HEK293 (cell line): Measurements from ENCODE around the gene ANKRD6.
A peak's percentile ranks its signal among the peaks of the same experiment; 100 is the strongest.

ENCODE experiments used
- CTCF ChIA-PET: fragments of 350-600 bp; formaldehyde crosslinking; extraction: SDS; loops from one replicate; lab custom pipeline; 2021; ENCODE audit warnings: antibody characterized with exemption; lab: Yijun Ruan, JAX
- POLR2A ChIA-PET: fragments of 300-600 bp; formaldehyde crosslinking; extraction: SDS; loops from one replicate; lab custom pipeline; 2020; ENCODE audit warnings: antibody characterized with exemption, inconsistent platforms; lab: Yijun Ruan, JAX
- H3K27ac ChIP-seq: fragments of 200-500 bp; sonication (Bioruptor generic); 2 replicates; pipeline ENCODE4 v1.5.1; 2014; ENCODE audit warnings: low read depth, low read length, control low read depth, inconsistent platforms; ENCODE audit errors: extremely low read depth
- H3K36me3 ChIP-seq, 2 experiments: fragments of 200-500 bp in 1 of 2; sonication (Bioruptor generic) in 1 of 2; 1 replicate in 1 of 2; 2 replicates in 1 of 2; pipeline ENCODE4 v1.5.1; 2014 to 2017; ENCODE audit warnings: inconsistent platforms in 2 of 2, low read length in 2 of 2; ENCODE audit not compliant: control insufficient read depth in 2 of 2, insufficient read depth in 1 of 2
- H3K4me1 ChIP-seq: fragments of 200-500 bp; sonication (Bioruptor generic); 2 replicates; pipeline ENCODE4 v1.5.1; 2014; ENCODE audit warnings: mild to moderate bottlenecking, low read length, inconsistent platforms; ENCODE audit not compliant: control insufficient read depth, insufficient read depth
- H3K4me3 ChIP-seq: 2 replicates; pipeline ENCODE4 v1.5.1; 2011; ENCODE audit warnings: low read depth, mild to moderate bottlenecking, control low read depth, low read length, moderate library complexity
- H3K9me3 ChIP-seq: fragments of 200-500 bp; sonication (Bioruptor generic); 2 replicates; pipeline ENCODE4 v1.5.1; 2014; ENCODE audit warnings: low read depth, low read length, inconsistent platforms; ENCODE audit not compliant: control insufficient read depth, insufficient read depth
- BCL11B ChIP-seq: fragments of 450-650 bp; formaldehyde crosslinking; IDR thresholded peaks from 2 replicates; pipeline ENCODE4 v1.5.1; 2016; ENCODE audit warnings: low read depth, missing biosample characterization, missing genetic modification characterization
- GFI1B ChIP-seq: fragments of 450-650 bp; formaldehyde crosslinking; IDR thresholded peaks from 2 replicates; pipeline ENCODE4 v1.5.1; 2016; ENCODE audit warnings: missing biosample characterization, missing genetic modification characterization
- HOXA7 ChIP-seq: sonication (generic); formaldehyde crosslinking; IDR thresholded peaks from 2 replicates; pipeline ENCODE4 v1.8.1; 2022; ENCODE audit warnings: missing genetic modification reagents, borderline replicate concordance
- SCRT1 ChIP-seq: fragments of 450-650 bp; formaldehyde crosslinking; IDR thresholded peaks from 2 replicates; pipeline ENCODE4 v1.5.1; 2016; ENCODE audit warnings: missing biosample characterization, missing genetic modification characterization, borderline replicate concordance
- SCRT2 ChIP-seq: fragments of 450-650 bp; formaldehyde crosslinking; IDR thresholded peaks from 2 replicates; pipeline ENCODE4 v1.5.1; 2016; ENCODE audit warnings: missing biosample characterization, missing genetic modification characterization
- TCF7L2 ChIP-seq: IDR thresholded peaks from 2 replicates; pipeline ENCODE4 v1.6.1; 2011; ENCODE audit warnings: low read depth, mild to moderate bottlenecking, inconsistent platforms, low read length, moderate library complexity, borderline replicate concordance
- ZFP37 ChIP-seq: fragments of 450-650 bp; formaldehyde crosslinking; IDR thresholded peaks from 2 replicates; pipeline ENCODE4 v1.5.1; 2016; ENCODE audit warnings: missing biosample characterization, missing genetic modification characterization
- ZNF19 ChIP-seq: fragments of 450-650 bp; formaldehyde crosslinking; IDR thresholded peaks from 2 replicates; pipeline ENCODE4; 2016; ENCODE audit warnings: missing biosample characterization, missing genetic modification characterization, low read depth
- ZNF202 ChIP-seq: fragments of 450-650 bp; formaldehyde crosslinking; IDR thresholded peaks from 2 replicates; pipeline ENCODE4 v1.5.1; 2016; ENCODE audit warnings: missing biosample characterization, missing genetic modification characterization, borderline replicate concordance
- ZNF274 ChIP-seq, 2 experiments: fragments of 200-500 bp in 1 of 2; fragments of 450-650 bp in 1 of 2; sonication (Bioruptor generic) in 1 of 2; formaldehyde crosslinking in 1 of 2; IDR thresholded peaks; 2 replicates each; pipeline versions ENCODE4 v1.5.1 to v1.6.1; 2014 to 2016; ENCODE audit warnings: borderline replicate concordance in 1 of 2, inconsistent platforms in 1 of 2, low read length in 1 of 2, missing biosample characterization in 1 of 2, missing genetic modification characterization in 1 of 2
- ZNF37A ChIP-seq: fragments of 450-650 bp; IDR thresholded peaks from 2 replicates; pipeline ENCODE4 v1.5.1; 2018; ENCODE audit warnings: missing biosample characterization, missing genetic modification characterization
- ZNF473 ChIP-seq: fragments of 450-650 bp; formaldehyde crosslinking; IDR thresholded peaks from 2 replicates; pipeline ENCODE4 v1.5.1; 2017; ENCODE audit warnings: missing biosample characterization, missing genetic modification characterization
- ZNF48 ChIP-seq: fragments of 450-650 bp; formaldehyde crosslinking; IDR thresholded peaks from 2 replicates; pipeline ENCODE4 v1.5.1; 2016; ENCODE audit warnings: missing biosample characterization, missing genetic modification characterization
- ZNF560 ChIP-seq: fragments of 450-650 bp; formaldehyde crosslinking; IDR thresholded peaks from 2 replicates; pipeline ENCODE4 v1.5.1; 2017; ENCODE audit warnings: missing biosample characterization, missing genetic modification characterization, borderline replicate concordance
- ZNF621 ChIP-seq: fragments of 450-650 bp; formaldehyde crosslinking; IDR thresholded peaks from 2 replicates; pipeline ENCODE4 v1.5.1; 2017; ENCODE audit warnings: missing biosample characterization, missing genetic modification characterization
- ZNF623 ChIP-seq: fragments of 450-650 bp; formaldehyde crosslinking; IDR thresholded peaks from 2 replicates; pipeline ENCODE4 v1.5.1; 2016; ENCODE audit warnings: missing biosample characterization, missing genetic modification characterization
- ZNF654 ChIP-seq: fragments of 450-650 bp; formaldehyde crosslinking; IDR thresholded peaks from 2 replicates; pipeline ENCODE4 v1.5.1; 2016; ENCODE audit warnings: low read depth, missing biosample characterization, missing genetic modification characterization
- ZNF701 ChIP-seq: fragments of 450-650 bp; formaldehyde crosslinking; IDR thresholded peaks from 2 replicates; pipeline ENCODE4 v1.5.1; 2016; ENCODE audit warnings: missing biosample characterization, missing genetic modification characterization
- TF ChIP-seq, protein P1 (sequence below): fragments of 450-650 bp; formaldehyde crosslinking; IDR thresholded peaks from 2 replicates; pipeline ENCODE4 v1.5.1; 2016; ENCODE audit warnings: missing biosample characterization, missing genetic modification characterization
- TF ChIP-seq, protein P2 (sequence below): fragments of 450-650 bp; formaldehyde crosslinking; IDR thresholded peaks from 2 replicates; pipeline ENCODE4 v1.5.1; 2016; ENCODE audit warnings: missing biosample characterization, missing genetic modification characterization
- TF ChIP-seq, protein P3 (sequence below): fragments of 450-650 bp; formaldehyde crosslinking; conservative IDR thresholded peaks from 2 replicates; pipeline ENCODE4 v1.5.1; 2016; ENCODE audit warnings: low read depth, missing biosample characterization, missing genetic modification characterization

ANKRD6 gene

DNA sequence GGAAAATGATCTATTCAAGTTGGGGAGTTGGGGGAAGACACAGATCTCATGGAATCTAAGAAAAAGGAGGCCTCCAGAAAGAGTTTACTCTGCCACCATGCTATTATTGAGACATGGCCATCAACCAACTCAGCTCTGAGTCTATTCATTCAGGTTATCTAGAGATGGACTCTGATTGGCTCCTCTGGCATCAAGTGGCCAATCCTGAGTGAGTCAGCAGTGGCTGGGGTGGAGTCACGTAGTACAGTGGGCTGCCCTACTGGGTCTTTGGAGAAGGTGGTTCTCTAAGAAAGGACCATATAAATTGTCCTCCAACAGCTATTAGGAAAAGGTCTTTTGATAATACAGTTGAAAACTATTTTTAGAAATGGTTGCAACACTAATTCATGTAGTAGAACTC lies 163.5 kb downstream of the ANKRD6 start (continued):
- TF ChIP-seq ZNF274 (IDR thresholded peaks at IDR 0.05; ENCODE audit: low read length), result no peak
- no peak for TF ChIP-seq ZNF274 (tag by site-specific recombination; IDR thresholded peaks at IDR 0.05; ENCODE audit: borderline replicate concordance)
- no peak for TF ChIP-seq BCL11B (tag by site-specific recombination)
- no peak for TF ChIP-seq ZNF560
- TF ChIP-seq GFI1B (tag by site-specific recombination), result no peak
- TF ChIP-seq, all 188 proteins: peak for 0

DNA sequence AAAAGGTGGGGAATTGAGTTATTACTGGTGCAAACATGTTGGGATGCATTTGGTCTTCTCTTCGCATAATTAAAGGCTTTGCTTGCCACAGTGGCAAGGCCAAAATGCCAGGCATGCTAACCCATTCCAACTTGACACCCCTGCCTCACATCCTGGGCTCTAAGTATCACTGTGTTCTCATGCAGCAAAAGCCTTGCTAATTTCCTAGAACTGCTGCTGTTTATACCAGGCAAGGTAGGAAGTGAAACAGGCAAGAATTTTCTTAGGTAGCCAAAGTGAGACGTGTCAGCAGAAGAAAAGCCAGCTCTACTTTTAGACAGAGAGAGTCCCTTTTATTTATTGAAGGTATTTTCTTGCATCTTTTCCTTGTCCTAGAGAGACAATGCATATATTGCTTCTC lies 164.4 kb downstream of the ANKRD6 start:
- Histone ChIP-seq H3K4me1 (no peaks in the 10 kb centered on the region), H3K36me3 (no peaks in the 10 kb centered on the region), H3K9me3 (no peaks in the 10 kb centered on the region), H3K4me3 (no peak overlapping the region), H3K27ac (no peak overlapping the region)
- ChIA-PET CTCF (interaction anchor here (0.6 to 6.9 kb wide), 5 partner anchors 9 to 599 kb away, joined by 3 to 45 read pairs (median 10); partner anchors contain the start of gene ANKRD6), POLR2A (no interaction called here)
- TF ChIP-seq, protein P1, sequence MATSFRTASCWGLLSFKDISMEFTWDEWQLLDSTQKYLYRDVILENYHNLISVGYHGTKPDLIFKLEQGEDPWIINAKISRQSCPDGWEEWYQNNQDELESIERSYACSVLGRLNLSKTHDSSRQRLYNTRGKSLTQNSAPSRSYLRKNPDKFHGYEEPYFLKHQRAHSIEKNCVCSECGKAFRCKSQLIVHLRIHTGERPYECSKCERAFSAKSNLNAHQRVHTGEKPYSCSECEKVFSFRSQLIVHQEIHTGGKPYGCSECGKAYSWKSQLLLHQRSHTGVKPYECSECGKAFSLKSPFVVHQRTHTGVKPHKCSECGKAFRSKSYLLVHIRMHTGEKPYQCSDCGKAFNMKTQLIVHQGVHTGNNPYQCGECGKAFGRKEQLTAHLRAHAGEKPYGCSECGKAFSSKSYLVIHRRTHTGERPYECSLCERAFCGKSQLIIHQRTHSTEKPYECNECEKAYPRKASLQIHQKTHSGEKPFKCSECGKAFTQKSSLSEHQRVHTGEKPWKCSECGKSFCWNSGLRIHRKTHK (tag by site-specific recombination), result no peak
- TF ChIP-seq ZNF701 (no peak), SCRT1 (tag by site-specific recombination) (no peak), ZNF473 (no peak), GFI1B (tag by site-specific recombination) (no peak)
- TF ChIP-seq, protein P2, sequence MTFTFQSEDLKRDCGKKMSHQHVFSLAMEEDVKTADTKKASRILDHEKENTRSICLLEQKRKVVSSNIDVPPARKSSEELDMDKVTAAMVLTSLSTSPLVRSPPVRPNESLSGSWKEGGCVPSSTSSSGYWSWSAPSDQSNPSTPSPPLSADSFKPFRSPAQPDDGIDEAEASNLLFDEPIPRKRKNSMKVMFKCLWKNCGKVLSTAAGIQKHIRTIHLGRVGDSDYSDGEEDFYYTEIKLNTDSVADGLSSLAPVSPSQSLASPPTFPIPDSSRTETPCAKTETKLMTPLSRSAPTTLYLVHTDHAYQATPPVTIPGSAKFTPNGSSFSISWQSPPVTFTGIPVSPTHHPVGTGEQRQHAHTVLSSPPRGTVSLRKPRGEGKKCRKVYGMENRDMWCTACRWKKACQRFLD (tag by site-specific recombination), result no peak

DNA sequence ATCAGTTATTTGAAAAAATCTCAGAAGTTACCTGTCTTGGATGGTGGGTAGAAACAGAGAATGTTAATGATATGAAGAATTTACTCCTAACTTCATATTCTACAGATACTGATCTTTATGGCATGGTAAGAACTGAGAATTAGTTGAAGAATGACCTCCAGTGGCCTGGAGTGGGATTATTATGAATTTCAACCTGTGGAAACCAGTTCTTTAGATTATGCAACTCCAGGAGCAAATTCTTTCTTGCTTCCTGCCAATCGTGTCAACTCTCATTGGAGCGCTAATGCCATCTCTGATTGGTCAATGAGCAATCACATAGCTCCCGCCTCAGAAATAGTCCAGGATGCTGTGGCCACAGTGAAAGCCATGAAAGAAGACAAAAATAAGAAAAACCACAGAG lies 165.0 kb downstream of the ANKRD6 start:
- Histone ChIP-seq H3K36me3 (no peaks in the 10 kb centered on the region), H3K4me1 (no peaks in the 10 kb centered on the region), H3K9me3 (no peaks in the 10 kb centered on the region), H3K27ac (no peak overlapping the region), H3K4me3 (no peak overlapping the region)
- TF ChIP-seq ZNF48 (tag by site-specific recombination) (no peak), SCRT2 (peak; percentile 76), ZNF202 (tag by site-specific recombination) (no peak), ZNF654 (tag by site-specific recombination) (peak; percentile 60)
- POLR2A ChIA-PET, result interaction anchor here (0.5 kb wide), 1 partner anchor 408 kb away, joined by 3 read pairs; no protein-coding TSS in a partner anchor
- CTCF ChIA-PET, result interaction anchor here (0.7 to 6.9 kb wide), 9 partner anchors 10 to 226 kb away, joined by 3 to 45 read pairs (median 4); partner anchors contain the start of gene ANKRD6

DNA sequence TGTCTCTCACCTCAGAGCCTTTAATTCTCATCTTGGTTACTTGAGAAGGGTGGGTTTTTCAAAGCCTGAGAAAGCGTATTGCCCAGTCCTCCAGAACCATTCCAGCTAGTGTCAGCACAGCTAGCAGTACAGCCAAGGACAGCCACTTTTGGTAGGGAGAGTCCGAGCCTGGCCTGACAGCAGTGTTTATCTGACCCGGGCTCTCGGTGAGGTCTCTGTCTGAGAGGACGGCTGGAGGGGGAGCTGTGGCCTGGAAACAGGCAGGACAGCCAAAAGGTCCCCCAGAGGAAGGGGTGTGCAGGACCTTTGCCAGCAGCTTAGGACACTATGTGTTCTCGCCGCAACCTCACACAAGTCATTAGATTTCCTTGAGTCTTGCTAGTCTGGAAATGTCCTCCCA lies 166.8 kb downstream of the ANKRD6 start:
- no peak overlapping the region for H3K27ac ChIP-seq
- ChIA-PET CTCF (interaction anchor here (0.7 to 6.9 kb wide), 7 partner anchors 10 to 228 kb away, joined by 3 to 45 read pairs (median 4); partner anchors contain the start of gene ANKRD6), POLR2A (no interaction called here)
- no peak overlapping the region for H3K4me3 ChIP-seq
- H3K9me3 ChIP-seq, result no peaks in the 10 kb centered on the region
- no peaks in the 10 kb centered on the region for H3K36me3 ChIP-seq
- no peaks in the 10 kb centered on the region for H3K4me1 ChIP-seq
- no peak for TF ChIP-seq TCF7L2
- no peak for TF ChIP-seq ZFP37
- TF ChIP-seq ZNF202 (tag by site-specific recombination), result no peak
- no peak for TF ChIP-seq HOXA7 (CRISPR knock-in tag)
- no peak for TF ChIP-seq ZNF623 (tag by site-specific recombination)
- TF ChIP-seq ZNF37A (tag by site-specific recombination), result no peak
- TF ChIP-seq ZNF19 (tag by site-specific recombination), result no peak
- TF ChIP-seq ZNF621, result no peak
- TF ChIP-seq, protein P3, sequence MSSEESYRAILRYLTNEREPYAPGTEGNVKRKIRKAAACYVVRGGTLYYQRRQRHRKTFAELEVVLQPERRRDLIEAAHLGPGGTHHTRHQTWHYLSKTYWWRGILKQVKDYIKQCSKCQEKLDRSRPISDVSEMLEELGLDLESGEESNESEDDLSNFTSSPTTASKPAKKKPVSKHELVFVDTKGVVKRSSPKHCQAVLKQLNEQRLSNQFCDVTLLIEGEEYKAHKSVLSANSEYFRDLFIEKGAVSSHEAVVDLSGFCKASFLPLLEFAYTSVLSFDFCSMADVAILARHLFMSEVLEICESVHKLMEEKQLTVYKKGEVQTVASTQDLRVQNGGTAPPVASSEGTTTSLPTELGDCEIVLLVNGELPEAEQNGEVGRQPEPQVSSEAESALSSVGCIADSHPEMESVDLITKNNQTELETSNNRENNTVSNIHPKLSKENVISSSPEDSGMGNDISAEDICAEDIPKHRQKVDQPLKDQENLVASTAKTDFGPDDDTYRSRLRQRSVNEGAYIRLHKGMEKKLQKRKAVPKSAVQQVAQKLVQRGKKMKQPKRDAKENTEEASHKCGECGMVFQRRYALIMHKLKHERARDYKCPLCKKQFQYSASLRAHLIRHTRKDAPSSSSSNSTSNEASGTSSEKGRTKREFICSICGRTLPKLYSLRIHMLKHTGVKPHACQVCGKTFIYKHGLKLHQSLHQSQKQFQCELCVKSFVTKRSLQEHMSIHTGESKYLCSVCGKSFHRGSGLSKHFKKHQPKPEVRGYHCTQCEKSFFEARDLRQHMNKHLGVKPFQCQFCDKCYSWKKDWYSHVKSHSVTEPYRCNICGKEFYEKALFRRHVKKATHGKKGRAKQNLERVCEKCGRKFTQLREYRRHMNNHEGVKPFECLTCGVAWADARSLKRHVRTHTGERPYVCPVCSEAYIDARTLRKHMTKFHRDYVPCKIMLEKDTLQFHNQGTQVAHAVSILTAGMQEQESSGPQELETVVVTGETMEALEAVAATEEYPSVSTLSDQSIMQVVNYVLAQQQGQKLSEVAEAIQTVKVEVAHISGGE, result no peak
